WTC11 (cell line): Measurements from ENCODE around the gene CBX5.

Source experiments
- AFF4 ChIP-seq: sonication (generic); formaldehyde crosslinking; IDR thresholded peaks from 2 replicates; pipeline ENCODE4 v1.8.1; 2023; ENCODE audit warnings: mild to moderate bottlenecking, missing genetic modification reagents, borderline replicate concordance
- ATF1 ChIP-seq: sonication (generic); formaldehyde crosslinking; IDR thresholded peaks from 2 replicates; pipeline ENCODE4 v1.8.1; 2023; ENCODE audit warnings: mild to moderate bottlenecking, moderate library complexity, missing genetic modification reagents
- ATF3 ChIP-seq: sonication (generic); formaldehyde crosslinking; conservative IDR thresholded peaks from 2 replicates; pipeline ENCODE4 v1.8.1; 2022; ENCODE audit warnings: mild to moderate bottlenecking, missing genetic modification reagents
- CTCF ChIP-seq: fragments of 200-600 bp; IDR thresholded peaks from 2 replicates; pipeline ENCODE4 v1.8.0; 2022; ENCODE audit warnings: antibody characterized with exemption
- E2F1 ChIP-seq: sonication (generic); formaldehyde crosslinking; IDR thresholded peaks from 2 replicates; pipeline ENCODE4 v1.8.0; 2022; ENCODE audit warnings: mild to moderate bottlenecking, missing genetic modification reagents
- E2F4 ChIP-seq: sonication (generic); formaldehyde crosslinking; IDR thresholded peaks from 2 replicates; pipeline ENCODE4 v1.8.1; 2022; ENCODE audit warnings: low read depth, mild to moderate bottlenecking, moderate library complexity, missing genetic modification reagents, borderline replicate concordance
- FOXK1 ChIP-seq: sonication (generic); formaldehyde crosslinking; IDR thresholded peaks from 2 replicates; pipeline ENCODE4 v1.8.0; 2022; ENCODE audit warnings: mild to moderate bottlenecking, moderate library complexity, missing genetic modification reagents
- FOXP4 ChIP-seq: sonication (generic); formaldehyde crosslinking; IDR thresholded peaks from 2 replicates; pipeline ENCODE4 v1.8.0; 2022; ENCODE audit warnings: mild to moderate bottlenecking, missing genetic modification reagents
- PRDM15 ChIP-seq: sonication (generic); formaldehyde crosslinking; IDR thresholded peaks from 2 replicates; pipeline ENCODE4 v1.8.0; 2022; ENCODE audit warnings: missing genetic modification reagents
- PREB ChIP-seq: sonication (generic); formaldehyde crosslinking; IDR thresholded peaks from 2 replicates; pipeline ENCODE4 v1.8.1; 2022; ENCODE audit warnings: mild to moderate bottlenecking, missing genetic modification reagents, moderate library complexity, borderline replicate concordance
- SMAD3 ChIP-seq: sonication (generic); formaldehyde crosslinking; IDR thresholded peaks from 2 replicates; pipeline ENCODE4 v1.8.0; 2022; ENCODE audit warnings: missing genetic modification reagents, mild to moderate bottlenecking, borderline replicate concordance
- SP1 ChIP-seq: sonication (generic); formaldehyde crosslinking; conservative IDR thresholded peaks from 2 replicates; pipeline ENCODE4 v1.8.1; 2022; ENCODE audit warnings: missing genetic modification reagents
- TEAD4 ChIP-seq: sonication (generic); formaldehyde crosslinking; IDR thresholded peaks from 2 replicates; pipeline ENCODE4 v1.8.0; 2022; ENCODE audit warnings: mild to moderate bottlenecking, missing genetic modification reagents
- ZNF423 ChIP-seq: fragments of 250-450 bp; sonication (Bioruptor Pico); IDR thresholded peaks from 2 replicates; pipeline ENCODE4 v2.1.2; 2022; ENCODE audit warnings: mild to moderate bottlenecking, moderate library complexity

GRCh38 chr12:54217774-54218241 lies 62.1 kb downstream of the CBX5 start:
- TF ChIP-seq PRDM15 (CRISPR knock-in tag) (no peak), E2F4 (CRISPR knock-in tag) (no peak), CTCF (no peak), FOXP4 (CRISPR knock-in tag) (peak; percentile 55; the same call in 1 of the 2 replicates), SMAD3 (CRISPR knock-in tag) (no peak), PREB (no peak), ATF3 (0 out of 2 replicates have a peak, but pooled peaks have one; percentile 12), E2F1 (no peak), FOXK1 (no peak), TEAD4 (CRISPR knock-in tag) (no peak), AFF4 (CRISPR knock-in tag) (no peak), SP1 (no peak; the same call in 1 of the 2 replicates), ATF1 (CRISPR knock-in tag) (no peak), ZNF423 (CRISPR knock-in tag) (no peak)
